Coronary artery (tissue), 2 donors: ENCODE data around the gene GABPB2.

Experiments used
- DNase-seq: peaks from one replicate; pipeline ENCODE4 v3.0.0-alpha.2; 2017; ENCODE audit warnings: low spot score
- H3K27ac ChIP-seq, 2 donors: fragments of 200-600 bp; sonication (generic); one replicate each; pipeline ENCODE4 v1.5.1; 2016 to 2019
- H3K4me3 ChIP-seq: fragments of 200-600 bp; sonication (generic); 2 replicates; pipeline ENCODE4 v1.5.1; 2016; ENCODE audit warnings: mild to moderate bottlenecking, moderate library complexity
- TF ChIP-seq, protein P1 (sequence below): fragments of 200-600 bp; sonication (generic); IDR thresholded peaks from one replicate; pipeline ENCODE4 v1.5.1; 2019; ENCODE audit warnings: antibody characterized with exemption

GABPB2 gene

DNA sequence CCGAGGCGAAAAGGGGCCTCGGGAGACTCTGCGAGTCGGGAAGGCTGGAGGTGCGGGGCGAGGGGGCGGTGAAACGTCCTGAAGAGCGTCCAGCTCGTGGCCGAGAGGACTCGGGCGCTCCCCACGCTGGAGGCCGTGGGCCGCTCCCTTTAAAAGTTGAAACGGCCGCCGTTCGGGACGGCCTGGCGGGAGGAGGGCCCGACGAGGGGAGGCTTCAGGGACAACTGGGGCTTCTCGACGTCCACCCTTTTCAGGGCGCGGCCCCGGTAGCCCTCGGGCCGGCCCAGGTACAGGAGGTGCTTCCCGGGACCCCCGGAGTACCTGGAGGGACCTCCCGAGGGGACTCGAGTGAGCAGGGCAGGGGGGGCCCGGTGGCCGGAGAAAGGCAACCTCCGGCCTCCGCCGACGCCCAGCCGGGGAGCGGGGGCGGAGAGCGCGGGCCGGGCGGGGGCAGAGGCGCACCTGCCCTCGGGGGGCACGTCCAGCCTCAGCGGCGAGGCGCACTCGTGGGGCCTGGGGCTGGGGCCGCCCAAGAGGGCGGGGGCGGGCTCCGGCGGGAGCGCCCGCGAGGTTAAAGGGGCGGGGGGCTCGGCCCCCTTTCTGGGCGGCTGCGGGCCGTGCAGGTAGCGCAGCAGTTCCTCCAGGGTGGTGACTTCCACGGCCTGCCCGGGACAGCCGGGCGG, 61.9 kb downstream of the GABPB2 start:
- Histone ChIP-seq H3K4me3 (peak overlapping the region; percentile 70), H3K27ac (no peak overlapping the region)
- TF ChIP-seq, protein P1, sequence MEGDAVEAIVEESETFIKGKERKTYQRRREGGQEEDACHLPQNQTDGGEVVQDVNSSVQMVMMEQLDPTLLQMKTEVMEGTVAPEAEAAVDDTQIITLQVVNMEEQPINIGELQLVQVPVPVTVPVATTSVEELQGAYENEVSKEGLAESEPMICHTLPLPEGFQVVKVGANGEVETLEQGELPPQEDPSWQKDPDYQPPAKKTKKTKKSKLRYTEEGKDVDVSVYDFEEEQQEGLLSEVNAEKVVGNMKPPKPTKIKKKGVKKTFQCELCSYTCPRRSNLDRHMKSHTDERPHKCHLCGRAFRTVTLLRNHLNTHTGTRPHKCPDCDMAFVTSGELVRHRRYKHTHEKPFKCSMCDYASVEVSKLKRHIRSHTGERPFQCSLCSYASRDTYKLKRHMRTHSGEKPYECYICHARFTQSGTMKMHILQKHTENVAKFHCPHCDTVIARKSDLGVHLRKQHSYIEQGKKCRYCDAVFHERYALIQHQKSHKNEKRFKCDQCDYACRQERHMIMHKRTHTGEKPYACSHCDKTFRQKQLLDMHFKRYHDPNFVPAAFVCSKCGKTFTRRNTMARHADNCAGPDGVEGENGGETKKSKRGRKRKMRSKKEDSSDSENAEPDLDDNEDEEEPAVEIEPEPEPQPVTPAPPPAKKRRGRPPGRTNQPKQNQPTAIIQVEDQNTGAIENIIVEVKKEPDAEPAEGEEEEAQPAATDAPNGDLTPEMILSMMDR: no peak
- DNase-seq: no peak

DNA sequence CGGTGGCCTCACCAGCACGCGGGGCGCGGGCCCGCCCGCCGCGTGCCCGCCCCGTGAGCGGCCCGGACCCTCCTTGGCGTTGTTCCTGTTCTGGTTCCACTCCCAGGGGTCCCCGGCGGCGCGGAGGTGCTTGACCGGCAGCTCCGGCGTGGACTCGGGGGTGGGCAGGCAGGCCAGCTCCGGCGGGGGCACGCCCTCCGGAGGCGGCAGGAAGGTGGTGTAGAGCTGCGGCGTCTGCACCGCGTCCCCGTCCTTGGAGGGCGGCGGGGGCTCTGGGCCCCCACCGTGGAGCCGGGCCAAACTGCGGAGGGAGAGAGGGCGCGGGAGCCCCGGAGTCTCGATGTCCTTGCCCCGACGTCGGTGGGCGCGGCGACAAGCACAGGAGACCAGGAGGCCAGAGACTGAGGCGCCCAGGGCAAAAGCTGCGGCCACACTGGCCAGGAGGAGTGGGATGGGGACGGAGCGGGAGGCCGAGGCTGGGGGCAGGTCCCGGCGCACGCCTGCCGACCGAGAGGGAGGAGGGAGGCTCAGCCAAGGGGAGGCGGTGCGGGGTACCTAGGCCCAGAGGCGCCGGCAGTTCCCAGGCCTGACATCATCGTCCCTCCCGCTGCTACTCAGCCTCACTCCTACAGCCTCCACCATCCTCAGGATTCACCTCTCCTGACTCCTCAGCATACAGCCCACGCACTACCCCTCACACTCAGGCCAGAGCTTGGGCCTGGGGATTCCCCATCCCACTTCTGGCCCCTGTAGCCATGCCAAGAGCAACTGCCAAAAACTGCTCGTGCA, 62.7 kb downstream of the GABPB2 start:
- TF ChIP-seq, protein P1: no peak
- Histone ChIP-seq H3K27ac (no peak overlapping the region), H3K4me3 (no peak overlapping the region)
- no peak for DNase-seq

DNA sequence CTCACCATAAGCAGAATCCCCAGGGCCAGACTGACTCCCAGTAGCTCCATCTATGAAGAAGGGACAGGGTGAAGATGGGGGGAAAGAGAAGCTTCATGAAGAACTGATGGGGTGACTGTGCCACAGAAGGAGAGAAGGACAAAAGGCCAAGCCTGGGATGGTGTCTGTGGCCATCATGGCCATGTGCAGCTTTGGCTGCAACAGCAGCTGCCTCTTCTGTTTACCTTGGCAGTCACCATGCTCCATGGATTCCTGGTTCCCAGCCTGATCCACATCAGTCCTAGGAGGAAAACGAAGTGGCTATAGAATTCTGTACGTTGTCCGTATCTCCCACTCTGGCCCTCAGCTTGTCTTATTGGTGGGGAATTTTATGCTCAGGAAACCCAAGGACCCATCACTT, 63.8 kb downstream of the GABPB2 start:
- TF ChIP-seq, protein P1: no peak
- Histone ChIP-seq H3K27ac (no peak overlapping the region), H3K4me3 (no peak overlapping the region)
- no peak for DNase-seq

GRCh38 chr1:151134991-151135390, 64.4 kb downstream of the GABPB2 start:
- no peak for DNase-seq
- TF ChIP-seq, protein P1: no peak
- Histone ChIP-seq H3K4me3 (no peak overlapping the region), H3K27ac (no peak overlapping the region)

- DNase-seq: no peak
- TF ChIP-seq, protein P1: no peak
- Histone ChIP-seq H3K27ac (no peak overlapping the region), H3K4me3 (no peak overlapping the region)
Measured at GRCh38 chr1:151135433-151136385, 65.1 kb downstream of the GABPB2 start.

DNA sequence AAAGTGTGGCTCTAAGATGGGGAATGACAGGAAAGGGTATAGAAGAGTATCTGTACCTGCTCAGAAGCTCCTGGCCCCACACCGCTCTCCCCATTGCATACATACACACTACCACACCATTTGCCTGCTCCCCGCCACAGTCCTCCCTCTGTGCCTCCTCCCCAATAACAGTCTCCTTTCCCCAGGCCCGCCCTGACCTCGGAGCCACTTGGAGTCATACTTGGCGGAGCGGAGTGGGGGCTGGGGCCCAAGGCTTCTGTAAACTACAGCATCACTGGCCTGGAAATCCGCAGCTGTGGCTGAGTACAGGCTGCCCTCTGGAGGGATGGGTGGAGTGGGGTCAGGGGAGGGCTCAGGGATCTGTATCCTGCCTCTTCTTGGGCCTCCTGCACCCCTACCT, 67.2 kb downstream of the GABPB2 start:
- TF ChIP-seq, protein P1: no peak
- DNase-seq: no peak
- Histone ChIP-seq H3K4me3 (no peak overlapping the region), H3K27ac (no peak overlapping the region)
